HCT116 (cell line): Measurements from ENCODE around the gene MMS22L.

Experiments used
- CTCF ChIP-seq, 3 experiments: fragments of 200-600 bp in 1 of 3; sonication (generic) in 1 of 3; IDR thresholded peaks in 2 of 3; conservative IDR thresholded peaks in 1 of 3; 2 replicates each; pipeline ENCODE4 v1.5.1; 2012 to 2017; ENCODE audit warnings: low read depth in 2 of 3, low read length in 2 of 3, antibody characterized with exemption in 1 of 3, borderline replicate concordance in 1 of 3, control low read depth in 1 of 3, mild to moderate bottlenecking in 1 of 3, mixed read lengths in 1 of 3, mixed run types in 1 of 3, moderate library complexity in 1 of 3; ENCODE audit not compliant: insufficient read depth in 1 of 3
- EZH2 ChIP-seq: fragments of 200-600 bp; sonication (generic); IDR thresholded peaks from 2 replicates; pipeline ENCODE4 v1.6.1; 2017; ENCODE audit warnings: antibody characterized with exemption, mixed run types
- MAX ChIP-seq: IDR thresholded peaks from 2 replicates; pipeline ENCODE4 v1.6.1; 2012
- POLR2A ChIP-seq: IDR thresholded peaks from 2 replicates; pipeline ENCODE4 v1.7.0; 2011; ENCODE audit warnings: borderline replicate concordance; ENCODE audit not compliant: insufficient read depth, insufficient read length; ENCODE audit errors: extremely low read depth
- REST ChIP-seq: IDR thresholded peaks from 2 replicates; pipeline ENCODE4 v1.6.1; 2012; ENCODE audit warnings: low read depth
- TCF7L2 ChIP-seq: IDR thresholded peaks from 2 replicates; pipeline ENCODE4 v1.7.0; 2011; ENCODE audit warnings: borderline replicate concordance, inconsistent platforms; ENCODE audit not compliant: insufficient read depth, insufficient read length; ENCODE audit errors: extremely low read depth

- no peak for TF ChIP-seq EZH2
- no peak for TF ChIP-seq CTCF (IDR thresholded peaks at IDR 0.05 in 2 of 3, conservative IDR thresholded peaks at IDR 0.05 in 1 of 3; ENCODE audit: borderline replicate concordance in 1 of 3, insufficient read depth in 1 of 3, low read depth in 2 of 3, low read length in 2 of 3)
- TF ChIP-seq MAX, result no peak
- TF ChIP-seq POLR2A, result no peak
- TF ChIP-seq TCF7L2, result no peak
- no peak for TF ChIP-seq REST
These were observed 13.2 kb downstream of the MMS22L start for GRCh38 chr6:97269821-97270220.
